IMR-90 (cell line): ENCODE data around the gene MEGF9. TPM values are rescaled to one million over a fixed set of nuclear protein-coding genes. Genes with fewer than 3 reads are reported as not detected.

Experiments
- ATAC-seq: fragments of 200-7000 bp; cut with Tn5 transposase; 2 replicates; pipeline ENCODE4 v1.9.1; 2020; ENCODE audit warnings: low read depth, mild to moderate bottlenecking, moderate library complexity
- BruUV-seq: library from RNA; stranded (reverse); fragments of 400-500 nt; replicated peaks from 2 replicates; lab custom pipeline; 2021; lab: Mats Ljungman, UMichigan
- CTCF ChIA-PET: fragments of 300-600 bp; formaldehyde crosslinking; extraction: SDS; loops from one replicate; lab custom pipeline; 2021; ENCODE audit warnings: antibody characterized with exemption; lab: Yijun Ruan, JAX
- POLR2A ChIA-PET: fragments of 300-600 bp; sonication (Branson Sonifier 250); formaldehyde crosslinking; loops from one replicate; lab custom pipeline; 2022; ENCODE audit warnings: antibody characterized with exemption; ENCODE audit not compliant: unreplicated experiment; lab: Charles Lee
- DNase-seq: peaks from one replicate; pipeline ENCODE4 v3.0.0; 2013
- H2AFZ ChIP-seq: replicated peaks from 2 replicates; pipeline ENCODE3; 2013; ENCODE audit warnings: low read length, mild to moderate bottlenecking; ENCODE audit not compliant: poor library complexity
- H2AK5ac ChIP-seq: 2 replicates; pipeline ENCODE4 v1.6.1; 2013; ENCODE audit warnings: low read depth, low read length, inconsistent platforms
- H2AK9ac ChIP-seq: replicated peaks from 2 replicates; pipeline ENCODE3; 2013; ENCODE audit warnings: mild to moderate bottlenecking, low read depth, low read length, moderate library complexity; ENCODE audit not compliant: poor library complexity
- H2BK120ac ChIP-seq: 2 replicates; pipeline ENCODE4 v1.6.1; 2013; ENCODE audit warnings: low read depth, low read length, inconsistent platforms
- H2BK15ac ChIP-seq: 3 replicates; pipeline ENCODE4 v1.6.1; 2013; ENCODE audit warnings: low read depth, low read length, inconsistent platforms
- H2BK20ac ChIP-seq: 2 replicates; pipeline ENCODE4 v1.6.1; 2013; ENCODE audit warnings: low read depth, mild to moderate bottlenecking, inconsistent platforms, low read length, moderate library complexity
- H2BK5ac ChIP-seq: 2 replicates; pipeline ENCODE4 v1.6.1; 2013; ENCODE audit warnings: mild to moderate bottlenecking, low read depth, low read length, inconsistent platforms; ENCODE audit not compliant: poor library complexity, severe bottlenecking
- H3K14ac ChIP-seq: replicated peaks from 2 replicates; pipeline ENCODE4 v1.6.1; 2013; ENCODE audit warnings: low read depth, low read length, inconsistent platforms
- H3K18ac ChIP-seq: 2 replicates; pipeline ENCODE4 v1.6.1; 2013; ENCODE audit warnings: low read depth, low read length, control low read depth
- H3K23ac ChIP-seq: 2 replicates; pipeline ENCODE4 v1.6.1; 2013; ENCODE audit warnings: low read depth, low read length, inconsistent platforms
- H3K27ac ChIP-seq: 2 replicates; pipeline ENCODE4 v1.5.1; 2013; ENCODE audit warnings: mild to moderate bottlenecking, control low read depth, low read length; ENCODE audit not compliant: insufficient read depth
- H3K27me3 ChIP-seq: 2 replicates; pipeline ENCODE4 v1.6.1; 2013; ENCODE audit warnings: low read length; ENCODE audit not compliant: control insufficient read depth, insufficient read depth
- H3K36me3 ChIP-seq: 2 replicates; pipeline ENCODE4 v1.6.1; 2013; ENCODE audit warnings: low read length, mixed read lengths; ENCODE audit not compliant: control insufficient read depth, insufficient read depth
- H3K4ac ChIP-seq: 2 replicates; pipeline ENCODE4 v1.6.1; 2013; ENCODE audit warnings: low read depth, low read length, inconsistent platforms
- H3K4me1 ChIP-seq: 2 replicates; pipeline ENCODE4 v1.6.1; 2013; ENCODE audit warnings: low read length, mixed read lengths; ENCODE audit not compliant: control insufficient read depth, insufficient read depth
- H3K4me2 ChIP-seq: 2 replicates; pipeline ENCODE4 v1.6.1; 2013; ENCODE audit warnings: low read depth, mild to moderate bottlenecking, control low read depth, low read length, moderate library complexity
- H3K4me3 ChIP-seq: 2 replicates; pipeline ENCODE4 v1.5.1; 2013; ENCODE audit warnings: low read depth, mild to moderate bottlenecking, control low read depth, low read length, moderate library complexity; ENCODE audit not compliant: insufficient read depth
- H3K56ac ChIP-seq: 2 replicates; pipeline ENCODE4 v1.6.1; 2013; ENCODE audit warnings: low read length, inconsistent platforms; ENCODE audit not compliant: insufficient read depth; ENCODE audit errors: extremely low read depth
- H3K79me1 ChIP-seq, 2 experiments: 2 replicates each; pipeline ENCODE4 v1.6.1; 2013; ENCODE audit warnings: low read length in 2 of 2, inconsistent platforms in 1 of 2, low read depth in 1 of 2
- H3K9ac ChIP-seq: 2 replicates; pipeline ENCODE4 v1.6.1; 2013; ENCODE audit warnings: low read depth, low read length, control low read depth
- H3K9me1 ChIP-seq: 2 replicates; pipeline ENCODE4 v1.6.1; 2013; ENCODE audit warnings: low read length, inconsistent platforms; ENCODE audit not compliant: insufficient read depth
- H3K9me3 ChIP-seq: 2 replicates; pipeline ENCODE4 v1.6.1; 2013; ENCODE audit warnings: low read length; ENCODE audit not compliant: control insufficient read depth, insufficient read depth
- H4K20me1 ChIP-seq: 2 replicates; pipeline ENCODE4 v1.6.1; 2013; ENCODE audit warnings: low read length, inconsistent platforms; ENCODE audit not compliant: insufficient read depth
- H4K5ac ChIP-seq: 2 replicates; pipeline ENCODE4 v1.6.1; 2013; ENCODE audit warnings: mild to moderate bottlenecking, low read depth, low read length, control low read depth
- H4K8ac ChIP-seq, 2 experiments: 2 replicates each; pipeline ENCODE4 v1.6.1; 2013; ENCODE audit warnings: low read depth in 2 of 2, low read length in 2 of 2, control low read depth in 1 of 2, inconsistent platforms in 1 of 2
- H4K91ac ChIP-seq: 2 replicates; pipeline ENCODE4 v1.6.1; 2013; ENCODE audit warnings: low read depth, low read length, inconsistent platforms; ENCODE audit not compliant: insufficient read depth
- BHLHE40 ChIP-seq: fragments of 150-350 bp; IDR thresholded peaks from 2 replicates; pipeline ENCODE4 v1.6.1; 2016; ENCODE audit warnings: mild to moderate bottlenecking, low read depth, low read length
- CEBPB ChIP-seq: IDR thresholded peaks from 2 replicates; pipeline ENCODE4 v1.6.1; 2012; ENCODE audit warnings: low read depth, low read length, improper control_type of control experiment
- CHD1 ChIP-seq: IDR thresholded peaks from 2 replicates; pipeline ENCODE4 v1.6.1; 2012; ENCODE audit warnings: low read depth, low read length, improper control_type of control experiment
- CTCF ChIP-seq: conservative IDR thresholded peaks from 2 replicates; pipeline ENCODE4 v1.5.1; 2012; ENCODE audit warnings: mild to moderate bottlenecking, low read depth, low read length, improper control_type of control experiment
- ELK1 ChIP-seq: fragments of 150-350 bp; IDR thresholded peaks from 2 replicates; pipeline ENCODE4 v1.6.1; 2016; ENCODE audit warnings: low read depth, mild to moderate bottlenecking, low read length, moderate library complexity, borderline replicate concordance
- FOS ChIP-seq: fragments of 150-350 bp; IDR thresholded peaks from 2 replicates; pipeline ENCODE4 v1.6.1; 2016; ENCODE audit warnings: low read depth, low read length
- MAFK ChIP-seq: IDR thresholded peaks from 2 replicates; pipeline ENCODE4 v1.6.1; 2012; ENCODE audit warnings: low read depth, low read length, improper control_type of control experiment
- MAZ ChIP-seq: IDR thresholded peaks from 2 replicates; pipeline ENCODE4 v1.6.1; 2012; ENCODE audit warnings: low read depth, mild to moderate bottlenecking, low read length, improper control_type of control experiment, moderate library complexity, borderline replicate concordance
- MXI1 ChIP-seq: IDR thresholded peaks from 2 replicates; pipeline ENCODE4 v1.6.1; 2012; ENCODE audit warnings: low read depth, mild to moderate bottlenecking, low read length, moderate library complexity, borderline replicate concordance
- NFE2L2 ChIP-seq: fragments of 150-350 bp; IDR thresholded peaks from 2 replicates; pipeline ENCODE4 v1.6.1; 2016; ENCODE audit warnings: low read depth, mild to moderate bottlenecking, low read length
- POLR2A ChIP-seq: IDR thresholded peaks from 2 replicates; pipeline ENCODE4 v1.6.1; 2012; ENCODE audit warnings: mild to moderate bottlenecking, low read depth, low read length
- RAD21 ChIP-seq: IDR thresholded peaks from 2 replicates; pipeline ENCODE4 v1.6.1; 2012; ENCODE audit warnings: low read length, improper control_type of control experiment
- RCOR1 ChIP-seq: IDR thresholded peaks from 2 replicates; pipeline ENCODE4 v1.6.1; 2012; ENCODE audit warnings: mild to moderate bottlenecking, low read length, improper control_type of control experiment; ENCODE audit not compliant: insufficient replicate concordance
- RFX5 ChIP-seq: IDR thresholded peaks from 2 replicates; pipeline ENCODE4 v1.8.0; 2012; ENCODE audit warnings: low read depth, mild to moderate bottlenecking, low read length, moderate library complexity
- SMC3 ChIP-seq: fragments of 150-350 bp; IDR thresholded peaks from 2 replicates; pipeline ENCODE4 v1.6.1; 2016; ENCODE audit warnings: low read depth, mild to moderate bottlenecking, antibody characterized with exemption, low read length, moderate library complexity
- USF2 ChIP-seq: fragments of 150-350 bp; IDR thresholded peaks from 2 replicates; pipeline ENCODE4 v1.6.1; 2017; ENCODE audit warnings: mild to moderate bottlenecking, antibody characterized with exemption, low read length, low read depth
- WGBS, 2 experiments: methylation state at CpG; one replicate each; pipeline versions ENCODE4 v1.1.5 to v1.1.7; 2013; ENCODE audit warnings: missing lambda C conversion rate in 2 of 2; ENCODE audit not compliant: insufficient read length in 1 of 2; ENCODE audit errors: extremely low coverage in 2 of 2; 5-methylcytosine and 5-hydroxymethylcytosine counted together
- dilution Hi-C: fragments of 300-500 bp; cut with HindIII; formaldehyde crosslinking; loops from one replicate; pipeline ENCODE4 v1.14.3; 2018; ENCODE audit warnings: low sequenced_read_pairs; ENCODE audit not compliant: unreplicated experiment
- in situ Hi-C: fragments of 300-500 bp; cut with MboI; formaldehyde crosslinking; loops from 3 replicates; pipeline ENCODE4 v1.14.3; 2019; ENCODE audit warnings: low sequenced_read_pairs, inconsistent platforms, mixed read lengths
- intact Hi-C: fragments of 100-400 bp; cut with micrococcal nuclease; formaldehyde crosslinking; loops from 2 replicates; pipeline ENCODE4 v1.10.0; 2022
- polyA plus RNA-seq, 3 experiments: library from polyadenylated mRNA; depleted of rRNA; stranded (reverse); fragments of >200 nt; gene quantifications; 2 replicates each; pipeline ENCODE4 v1.2.3, GENCODE V29; 2012; ENCODE audit warnings: low replicate concordance in 1 of 3
- total RNA-seq: library from RNA; depleted of rRNA; stranded (reverse); fragments of >200 nt; gene quantifications from 2 replicates; pipeline ENCODE4 v1.2.3, GENCODE V29; 2012

Gene MEGF9
- total and polyA plus RNA-seq, 2 of the 4 experiments (the other 2 are of a cell fraction), result 3.4 TPM

- TF ChIP-seq RAD21 (no peak), MXI1 (no peak), RCOR1 (no peak), CTCF (no peak), CEBPB (no peak), RFX5 (no peak), MAFK (no peak), POLR2A (no peak), ELK1 (no peak), SMC3 (no peak), MAZ (no peak), USF2 (no peak), CHD1 (no peak), NFE2L2 (no peak), FOS (no peak), BHLHE40 (no peak)
- no peak overlapping the region for H2BK15ac ChIP-seq
- no peak overlapping the region for H3K4me2 ChIP-seq
- DNase-seq, result no peak
- ATAC-seq, result no peak
- no peak overlapping the region for H2AK9ac ChIP-seq
- no peak overlapping the region for H3K23ac ChIP-seq
- H3K36me3 ChIP-seq, result peaks cover 8% of the 10 kb centered on the region
- no peak overlapping the region for H2BK20ac ChIP-seq
- no peak overlapping the region for H2AFZ ChIP-seq
- no peak overlapping the region for H3K9ac ChIP-seq
- H4K8ac ChIP-seq, result no peak overlapping the region
- H2BK120ac ChIP-seq, result no peak overlapping the region
- no peaks in the 10 kb centered on the region for H3K27me3 ChIP-seq
- no peak overlapping the region for H3K56ac ChIP-seq
- H3K4me3 ChIP-seq, result no peak overlapping the region
- BruUV-seq, result no TSS peak
- in situ Hi-C loops, result loop anchor here (25.0 kb wide), 1 partner anchor 459 kb away; the partner anchor contains the start of genes C5 and CNTRL
- no peak overlapping the region for H3K18ac ChIP-seq
- no CpG with 5 or more reads among the region's 1 CpG for WGBS, 2 experiments
- no peak overlapping the region for H2AK5ac ChIP-seq
- intact Hi-C loops, result no loop called here
- no peak overlapping the region for H4K91ac ChIP-seq
- H4K5ac ChIP-seq, result no peak overlapping the region
- no peaks in the 10 kb centered on the region for H3K9me3 ChIP-seq
- CTCF ChIA-PET, result no interaction called here
- POLR2A ChIA-PET, result no interaction called here
- no peaks in the 10 kb centered on the region for H3K4me1 ChIP-seq
- H3K79me1 ChIP-seq, result no peaks in the 10 kb centered on the region
- H3K9me1 ChIP-seq, result no peaks in the 10 kb centered on the region
- H3K14ac ChIP-seq, result no peak overlapping the region
- no peak overlapping the region for H3K27ac ChIP-seq
- no peaks in the 10 kb centered on the region for H4K20me1 ChIP-seq
- H2BK5ac ChIP-seq, result no peak overlapping the region
- no peak overlapping the region for H3K4ac ChIP-seq
- dilution Hi-C loops, result no loop called here
These were observed 111.3 kb downstream of the MEGF9 start for GRCh38 chr9:120603010-120603409.
